Psoas muscle (tissue), 8 donors: ENCODE results near the gene BSDC1. TPM values are rescaled to one million over a fixed set of nuclear protein-coding genes. Genes with fewer than 3 reads are reported as not detected.
A peak's percentile ranks its signal among the peaks of the same experiment; 100 is the strongest.

Experiments
- ATAC-seq, 4 donors: fragments of 200-7000 bp; cut with Tn5 transposase; one replicate each; pipeline ENCODE4 v1.9.1; 2020; ENCODE audit warnings: moderate library complexity in 3 of 4, mild to moderate bottlenecking in 2 of 4
- DNase-seq, 2 donors: peaks; one replicate each; pipeline ENCODE4 v3.0.0-alpha.2; 2020
- H3K27ac ChIP-seq: fragments of 200-600 bp; one replicate; pipeline ENCODE4 v1.8.0; 2022
- H3K27me3 ChIP-seq, 3 donors: fragments of 200-600 bp in 1 of 3; one replicate each; pipeline versions ENCODE4 v1.6.1 to v1.8.0; 2013 to 2022; ENCODE audit warnings: low read length in 2 of 3, mild to moderate bottlenecking in 2 of 3, moderate library complexity in 1 of 3; ENCODE audit not compliant: insufficient read depth in 3 of 3
- H3K36me3 ChIP-seq, 2 donors: fragments of 200-600 bp in 1 of 2; one replicate each; pipeline versions ENCODE4 v1.6.1 to v1.8.0; 2013 to 2022; ENCODE audit warnings: low read depth in 1 of 2, mild to moderate bottlenecking in 1 of 2, moderate library complexity in 1 of 2; ENCODE audit not compliant: insufficient read depth in 1 of 2
- H3K4me1 ChIP-seq: fragments of 200-600 bp; one replicate; pipeline ENCODE4 v1.8.0; 2022
- H3K4me3 ChIP-seq: fragments of 200-600 bp; one replicate; pipeline ENCODE4 v1.8.0; 2022; ENCODE audit warnings: mild to moderate bottlenecking
- H3K9me3 ChIP-seq: fragments of 200-600 bp; one replicate; pipeline ENCODE4 v1.8.0; 2022
- CTCF ChIP-seq: fragments of 200-600 bp; IDR thresholded peaks from one replicate; pipeline ENCODE4 v1.8.0; 2022; ENCODE audit warnings: antibody characterized with exemption
- WGBS, 3 donors: extraction: QIAGEN DNeasy Blood & Tissue Kit; methylation state at CpG; one replicate each; pipeline versions ENCODE4 v1.1.6 to v1.1.7; 2013; 5-methylcytosine and 5-hydroxymethylcytosine counted together
- intact Hi-C, 2 donors: fragments of 100-400 bp; cut with DNase I; formaldehyde crosslinking; loops; one replicate each; pipeline versions ENCODE4 v1.11.0 to v1.14.2; 2022
- polyA plus RNA-seq, 3 donors: library from polyadenylated mRNA; stranded (reverse); fragments of 200-250 nt; gene quantifications; one replicate each; pipeline ENCODE4 v1.2.3, GENCODE V29; 2013
- total RNA-seq, 4 donors: library from RNA; stranded (reverse); fragmentation: NEBNext Ultra II Directional in 2 of 4; extraction: Animal tissue kit (Norgen Biotek cat#: 25700) in 2 of 4; gene quantifications; one replicate each; pipeline versions ENCODE4 v1.2.1 to v1.2.4, GENCODE V29; 2021 to 2023
- donor health status: healthy with polysubstance abuse.
- donor health status: DM: no; HTN: no; CAD: no; lungs with moderate emphysema.
- donor health status: Bipolar disorder and iron deficiency.
- donor health status: healthy.
- donor health status: DM: yes; HTN: yes; CAD: no.
- donor health status: DM: no; HTN: no; CAD: no.
- donor health status: DM: no; HTN: no; CAD: no.
- donor health status: DM: yes; HTN: yes; CAD: no.

BSDC1 gene
- total and polyA plus RNA-seq, 7 donors = 25.4 to 68.4 (median 32.2) TPM

GRCh38 chr1:32367912-32368635 lies 26.2 kb downstream of the BSDC1 start:
- no peak overlapping the region for H3K4me3 ChIP-seq
- 92 to 93% (median 93%) methylated on average over 7 of the region's 7 CpGs for WGBS, 3 donors
- no peaks in the 10 kb centered on the region for H3K4me1 ChIP-seq
- intact Hi-C loops = no loop called here
- no peak overlapping the region for H3K27ac ChIP-seq
- H3K36me3 ChIP-seq = peaks cover 8 to 91% of the 10 kb centered on the region in 2 donors
- no peaks in the 10 kb centered on the region for H3K9me3 ChIP-seq
- ATAC-seq = no peak
- H3K27me3 ChIP-seq = no peaks in the 10 kb centered on the region
- no peak for TF ChIP-seq CTCF
- DNase-seq = no peak

GRCh38 chr1:32365445-32365844 lies 28.8 kb downstream of the BSDC1 start:
- Histone ChIP-seq H3K27me3 (no peaks in the 10 kb centered on the region), H3K4me3 (no peak overlapping the region), H3K27ac (no peak overlapping the region), H3K9me3 (no peaks in the 10 kb centered on the region), H3K36me3 (peaks cover 8 to 70% of the 10 kb centered on the region in 2 donors), H3K4me1 (no peaks in the 10 kb centered on the region)
- no peak for TF ChIP-seq CTCF
- intact Hi-C loops = no loop called here
- ATAC-seq (no peak), DNase-seq (no peak)
- WGBS, 3 donors = 87% methylated on average over 6 of the region's 6 CpGs

- no peaks in the 10 kb centered on the region for H3K4me1 ChIP-seq
- no peak overlapping the region for H3K4me3 ChIP-seq
- H3K9me3 ChIP-seq = no peaks in the 10 kb centered on the region
- intact Hi-C loops = no loop called here
- no peak for TF ChIP-seq CTCF
- ATAC-seq = no peak
- H3K27ac ChIP-seq = no peak overlapping the region
- 85 to 94% (median 85%) methylated on average over 5 of the region's 5 CpGs for WGBS, 3 donors
- peaks cover 8 to 64% of the 10 kb centered on the region in 2 donors for H3K36me3 ChIP-seq
- H3K27me3 ChIP-seq = no peaks in the 10 kb centered on the region
- no peak for DNase-seq
Observed at GRCh38 chr1:32364836-32365235, 29.4 kb downstream of the BSDC1 start.

GRCh38 chr1:32363713-32364112 lies 30.5 kb downstream of the BSDC1 start:
- H3K36me3 ChIP-seq = peaks cover 8 to 55% of the 10 kb centered on the region in 2 donors
- DNase-seq (peak; percentile 39 to 78), ATAC-seq (peak in 3 of 4 donors; percentile 27 to 61 (median 60))
- H3K27me3 ChIP-seq = no peaks in the 10 kb centered on the region
- intact Hi-C loops = no loop called here
- no peaks in the 10 kb centered on the region for H3K9me3 ChIP-seq
- no peaks in the 10 kb centered on the region for H3K4me1 ChIP-seq
- no peak overlapping the region for H3K4me3 ChIP-seq
- TF ChIP-seq CTCF = no peak
- no peak overlapping the region for H3K27ac ChIP-seq
- WGBS, 3 donors = 68 to 84% (median 75%) methylated on average over 12 of the region's 12 CpGs
